ENCODE measurements around the gene KIAA1958.

Gene KIAA1958

GRCh38 chr9:112696461-112696860 is 209.8 kb downstream of the KIAA1958 start:
- DNase-seq = no peak
- H3K27ac Mint-ChIP-seq = peak overlapping the region; percentile 11
- no peaks in the 10 kb centered on the region for H3K27me3 Mint-ChIP-seq
- H3K4me3 Mint-ChIP-seq = no peak overlapping the region
- no peaks in the 10 kb centered on the region for H3K9me3 Mint-ChIP-seq
- peak; percentile 65 for ATAC-seq
- peaks cover 42% of the 10 kb centered on the region for H3K36me3 Mint-ChIP-seq (ENCODE audit: low read depth)
- peaks cover 34% of the 10 kb centered on the region for H3K4me1 Mint-ChIP-seq

DNA sequence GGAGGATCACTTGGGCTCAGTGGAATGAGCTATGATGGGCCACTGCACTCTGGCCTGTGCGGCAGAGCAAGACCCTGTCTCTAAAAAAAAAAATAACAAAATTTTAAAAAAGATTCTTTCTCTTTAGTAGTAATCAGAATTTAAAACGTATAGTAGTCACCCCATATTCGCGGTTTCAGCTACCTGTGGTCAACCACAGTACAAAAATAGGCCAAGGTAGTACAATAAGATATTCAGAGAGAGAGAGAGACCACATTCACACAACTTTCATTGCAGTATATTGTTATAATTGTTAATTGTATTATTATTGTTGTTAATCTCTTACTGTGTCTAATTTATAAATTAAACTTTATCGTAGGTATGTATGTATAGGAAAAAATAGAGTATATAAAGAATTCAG is 212.6 kb downstream of the KIAA1958 start:
- H3K27me3 Mint-ChIP-seq = no peaks in the 10 kb centered on the region
- ATAC-seq (peak; percentile 61), DNase-seq (no peak)
- H3K9me3 Mint-ChIP-seq = no peaks in the 10 kb centered on the region
- H3K27ac Mint-ChIP-seq = no peak overlapping the region
- peaks cover 43% of the 10 kb centered on the region for H3K36me3 Mint-ChIP-seq (ENCODE audit: low read depth)
- peaks cover 36% of the 10 kb centered on the region for H3K4me1 Mint-ChIP-seq
- no peak overlapping the region for H3K4me3 Mint-ChIP-seq

DNA sequence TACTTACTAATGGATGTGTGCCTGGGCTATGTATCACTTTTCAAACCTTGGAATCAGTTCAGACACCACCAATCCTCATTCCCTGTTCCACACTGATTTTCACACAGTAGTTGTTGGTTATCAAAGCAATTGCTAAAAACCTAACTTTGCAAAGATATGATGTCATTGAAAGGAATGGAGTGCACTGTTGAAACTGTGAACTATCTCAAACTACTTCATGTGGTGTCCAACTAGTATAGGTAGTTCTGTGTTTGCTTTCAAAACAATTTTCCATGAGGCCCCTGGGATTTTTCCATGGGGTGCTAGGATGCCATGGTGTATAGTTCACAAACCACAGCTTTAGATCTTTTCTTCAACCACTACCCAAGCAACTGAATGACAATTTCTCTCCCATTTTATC is 213.5 kb downstream of the KIAA1958 start:
- ATAC-seq = peak; percentile 33
- no peaks in the 10 kb centered on the region for H3K27me3 Mint-ChIP-seq

DNA sequence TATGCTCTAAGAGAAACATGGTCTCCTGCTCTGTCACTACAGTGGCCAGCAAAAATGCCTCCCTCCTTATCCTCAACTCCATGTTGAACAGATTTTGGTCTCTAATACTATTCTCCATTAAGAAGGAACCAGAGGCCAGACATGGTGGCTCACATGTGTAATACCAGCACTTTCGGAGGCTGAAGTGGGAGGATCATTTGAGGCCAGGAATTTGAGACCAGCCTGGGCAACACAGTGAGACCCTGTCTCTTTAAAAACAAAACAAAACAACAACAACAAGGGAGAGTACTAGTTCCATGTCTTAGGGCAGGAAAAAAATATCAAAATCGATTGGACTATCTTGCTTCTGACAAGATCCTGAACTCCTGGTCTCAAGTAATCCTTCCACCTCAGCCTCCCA is 216.7 kb downstream of the KIAA1958 start:
- Mint-ChIP-seq H3K27me3 (no peaks in the 10 kb centered on the region), H3K36me3 (ENCODE audit: low read depth) (peaks cover 40% of the 10 kb centered on the region), H3K27ac (no peak overlapping the region), H3K4me3 (no peak overlapping the region), H3K9me3 (no peaks in the 10 kb centered on the region), H3K4me1 (peaks cover 38% of the 10 kb centered on the region)
- DNase-seq (no peak), ATAC-seq (no peak)

More for the DNA sequence above, 213.5 kb downstream of the KIAA1958 start:
- Mint-ChIP-seq H3K4me1 (peaks cover 38% of the 10 kb centered on the region), H3K36me3 (ENCODE audit: low read depth) (peaks cover 46% of the 10 kb centered on the region), H3K4me3 (no peak overlapping the region), H3K27ac (no peak overlapping the region), H3K9me3 (no peaks in the 10 kb centered on the region)
- DNase-seq = no peak

DNA sequence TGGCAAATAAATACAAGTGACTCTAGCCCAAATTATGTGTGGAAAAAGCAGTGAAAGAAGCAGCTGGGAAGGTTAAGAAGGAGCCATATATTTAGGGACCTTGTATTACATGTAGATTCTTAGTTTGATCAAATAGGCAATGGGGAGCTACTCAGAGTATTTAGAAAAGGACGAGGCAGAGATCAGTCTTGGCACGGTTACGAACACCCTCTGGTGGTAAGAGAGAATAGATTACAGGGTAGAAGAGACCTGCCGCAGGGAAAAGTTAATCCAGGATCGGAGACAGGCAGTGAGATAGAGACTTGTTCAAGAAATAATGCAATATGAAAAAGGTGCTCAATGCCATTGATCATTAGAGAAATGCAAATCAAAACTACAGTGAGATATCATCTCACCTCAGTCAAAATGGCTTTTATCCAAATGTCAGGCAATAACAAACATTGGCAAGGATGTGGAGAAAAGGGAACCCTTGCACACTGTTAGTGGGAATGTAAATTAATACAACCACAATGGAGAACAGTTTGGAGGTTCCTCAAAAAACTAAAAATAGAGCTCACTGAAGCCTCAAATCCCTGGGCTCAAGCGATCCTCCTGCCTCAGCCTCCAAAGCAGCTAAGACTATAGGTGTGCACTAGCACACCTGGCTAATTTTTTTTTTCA is 219.3 kb downstream of the KIAA1958 start:
- peaks cover 40% of the 10 kb centered on the region for H3K36me3 Mint-ChIP-seq (ENCODE audit: low read depth)
- no peak for ATAC-seq
- H3K4me3 Mint-ChIP-seq = no peak overlapping the region
- H3K27ac Mint-ChIP-seq = no peak overlapping the region
- H3K4me1 Mint-ChIP-seq = peaks cover 25% of the 10 kb centered on the region
- DNase-seq = no peak
- H3K27me3 Mint-ChIP-seq = no peaks in the 10 kb centered on the region
- no peaks in the 10 kb centered on the region for H3K9me3 Mint-ChIP-seq

DNA sequence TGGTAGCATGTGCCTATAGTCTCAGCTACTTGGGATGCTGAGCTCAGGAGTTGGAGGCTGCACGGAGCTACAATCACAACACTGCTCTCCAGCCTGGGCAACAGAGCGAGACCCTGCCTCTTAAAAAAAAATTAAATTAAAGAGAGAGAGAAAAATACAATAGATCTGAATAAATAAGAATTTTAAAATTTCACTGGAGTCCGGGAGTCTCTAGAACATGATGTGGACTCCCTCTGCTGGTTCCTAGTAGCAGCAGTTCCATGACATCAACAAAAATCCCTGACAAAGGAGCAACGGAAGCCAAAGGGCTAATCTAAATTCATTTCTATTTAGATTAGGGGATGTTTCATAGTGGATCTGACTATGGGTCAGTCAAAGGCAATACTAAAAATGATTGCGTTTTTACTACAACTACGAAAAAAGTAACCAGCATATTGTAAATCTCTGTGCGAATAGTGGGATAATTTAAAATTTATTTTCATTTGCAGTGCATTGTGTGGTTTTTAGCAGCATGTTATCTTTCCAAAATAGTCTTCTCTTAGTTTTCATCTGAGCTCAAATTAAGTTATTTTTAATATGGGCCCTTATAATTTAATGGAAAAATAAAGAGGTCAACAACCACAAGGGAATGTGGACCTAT is 224.5 kb downstream of the KIAA1958 start:
- Mint-ChIP-seq H3K36me3 (ENCODE audit: low read depth) (peaks cover 32% of the 10 kb centered on the region), H3K27ac (no peak overlapping the region), H3K4me3 (no peak overlapping the region), H3K27me3 (no peaks in the 10 kb centered on the region), H3K4me1 (peaks cover 43% of the 10 kb centered on the region), H3K9me3 (no peaks in the 10 kb centered on the region)
- no peak for DNase-seq
- ATAC-seq = no peak

DNA sequence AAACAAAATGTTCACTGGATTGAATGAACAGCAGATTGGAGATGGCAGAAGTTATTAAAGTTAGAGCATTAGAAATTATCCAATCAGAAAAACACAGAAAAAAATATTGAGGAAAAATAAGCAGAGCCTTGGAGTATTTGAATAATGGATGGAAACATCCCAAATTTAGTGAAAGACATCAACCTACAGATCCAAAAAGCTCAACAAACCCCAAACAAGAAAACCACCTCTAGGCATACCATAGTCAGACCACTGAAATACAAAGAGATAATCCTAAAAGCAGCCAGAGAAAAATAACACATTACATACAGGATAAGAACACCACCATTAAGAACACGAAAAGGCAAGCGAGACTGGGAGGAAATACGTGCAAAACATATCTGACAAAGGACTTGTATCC is 226.1 kb downstream of the KIAA1958 start:
- DNase-seq (no peak), ATAC-seq (no peak)
- Mint-ChIP-seq H3K27ac (no peak overlapping the region), H3K27me3 (no peaks in the 10 kb centered on the region), H3K36me3 (ENCODE audit: low read depth) (peaks cover 30% of the 10 kb centered on the region), H3K4me1 (peaks cover 48% of the 10 kb centered on the region), H3K9me3 (no peaks in the 10 kb centered on the region), H3K4me3 (no peak overlapping the region)

GRCh38 chr9:112717661-112718331 is 231.2 kb downstream of the KIAA1958 start, which contains the start of gene INIP:
TSS of gene INIP (minus strand) at chr9:112718117. CDS start at chr9:112716485, 1,632 bp downstream.
- Mint-ChIP-seq H3K36me3 (ENCODE audit: low read depth) (peaks cover 8% of the 10 kb centered on the region), H3K27me3 (no peaks in the 10 kb centered on the region), H3K27ac (peak within 1 kb of the TSS; percentile 99), H3K4me1 (peaks cover 47% of the 10 kb centered on the region), H3K9me3 (no peaks in the 10 kb centered on the region), H3K4me3 (peak within 1 kb of the TSS; percentile 99)
- peak; percentile 98 for DNase-seq
- peak; percentile 90 for ATAC-seq

Measured in activated naive CD8-positive, alpha-beta T cell treated with anti-CD3 and anti-CD28 coated beads, Interleukin-2, amount 50 U/mL, for 24 hours (primary cell).